NCI-H2196 (cell line): Measurements from ENCODE around the gene TRMT1.
A peak's percentile ranks its signal among the peaks of the same experiment; 100 is the strongest.
"Not testable (repeated sequence)": the region's sequence is repeated elsewhere in the genome, so short reads cannot be mapped to it uniquely, and the experiment has no call there.

ENCODE experiments used
- DNase-seq: peaks from one replicate; lab custom pipeline; 2025; ENCODE audit not compliant: unreplicated experiment; lab: John Stamatoyannopoulos, UW

Gene TRMT1

DNA sequence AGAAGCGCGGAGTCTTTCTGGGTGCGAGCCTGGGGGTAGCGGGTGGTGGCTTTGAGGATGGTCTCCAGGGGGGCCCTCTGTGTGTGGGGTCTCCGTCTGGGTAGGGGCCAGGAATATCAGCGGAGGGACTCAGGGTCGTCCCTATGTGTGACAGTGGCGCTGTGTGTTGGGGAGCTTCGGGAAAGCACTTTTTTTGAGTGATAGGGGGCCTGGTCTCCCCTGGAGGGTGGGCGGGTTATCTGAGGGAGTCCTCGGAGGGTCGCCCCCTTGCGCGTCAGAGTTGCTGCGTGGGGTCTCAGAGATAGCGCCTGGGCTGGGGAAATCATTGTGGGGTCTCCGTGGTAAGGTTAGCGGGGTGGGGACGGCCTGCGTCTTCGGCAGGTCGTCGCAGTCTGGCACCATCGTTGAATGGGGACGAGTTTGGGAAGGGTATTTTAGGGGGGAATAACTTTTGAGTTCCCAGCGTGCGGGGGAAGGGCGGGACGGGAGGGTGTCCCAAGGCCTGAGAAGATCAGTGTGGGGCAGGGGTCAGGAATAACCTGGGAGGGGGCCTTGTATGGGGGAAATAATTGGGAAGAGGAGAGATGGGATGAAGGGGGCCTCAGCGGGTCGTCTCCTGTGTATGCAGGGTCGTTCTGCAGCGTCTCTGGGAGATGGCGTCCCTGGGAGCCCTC is 34.5 kb upstream of the TRMT1 start:
- DNase-seq = no peak

DNA sequence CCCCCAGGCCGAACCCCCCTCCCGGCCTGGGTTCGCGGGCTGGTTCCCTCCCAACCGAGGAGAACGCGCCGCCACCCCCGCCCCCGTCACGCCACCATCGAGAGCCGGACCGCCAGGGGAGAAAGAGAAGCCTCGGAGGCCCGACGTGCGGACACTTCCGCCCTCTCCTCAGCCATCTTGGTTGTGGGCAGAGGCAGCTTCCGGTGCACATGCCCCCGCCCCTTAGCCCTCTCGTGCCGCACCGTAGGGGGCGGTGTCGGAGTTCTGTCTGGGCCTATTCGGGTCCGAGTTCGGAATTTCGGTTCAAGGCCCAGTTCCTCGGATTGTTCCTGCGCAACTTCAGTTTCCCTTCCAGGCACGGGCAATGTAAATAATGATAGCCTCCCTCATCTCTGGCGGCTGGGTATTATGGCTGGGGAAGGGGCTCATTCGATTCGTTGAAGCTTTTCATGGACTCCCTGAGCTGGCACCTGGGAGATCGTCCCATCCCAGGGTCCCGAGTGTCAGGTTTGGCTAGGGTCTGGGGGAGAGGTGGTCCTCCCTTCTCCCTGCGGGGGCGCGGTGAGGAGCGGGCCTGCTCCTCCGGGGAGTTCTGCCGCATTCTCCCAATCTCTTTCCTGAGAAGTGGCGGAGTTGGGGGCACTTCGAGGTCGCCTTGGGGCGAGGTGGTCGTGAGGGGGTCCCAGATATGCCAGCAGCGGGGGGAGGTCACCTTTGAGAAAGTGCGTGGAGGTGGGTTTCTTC is 33.8 kb upstream of the TRMT1 start, which contains the start of the genes IER2 and STX10:
Gene IER2 (plus strand): TSS at position 225 of the 744 bp plus-strand sequence. CDS start 2,776 bp downstream, outside the sequence.
Gene STX10 (minus strand): TSS at position 189 of the 744 bp plus-strand sequence. CDS start 202 bp downstream, outside the sequence.
- DNase-seq = peak; percentile 92

DNA sequence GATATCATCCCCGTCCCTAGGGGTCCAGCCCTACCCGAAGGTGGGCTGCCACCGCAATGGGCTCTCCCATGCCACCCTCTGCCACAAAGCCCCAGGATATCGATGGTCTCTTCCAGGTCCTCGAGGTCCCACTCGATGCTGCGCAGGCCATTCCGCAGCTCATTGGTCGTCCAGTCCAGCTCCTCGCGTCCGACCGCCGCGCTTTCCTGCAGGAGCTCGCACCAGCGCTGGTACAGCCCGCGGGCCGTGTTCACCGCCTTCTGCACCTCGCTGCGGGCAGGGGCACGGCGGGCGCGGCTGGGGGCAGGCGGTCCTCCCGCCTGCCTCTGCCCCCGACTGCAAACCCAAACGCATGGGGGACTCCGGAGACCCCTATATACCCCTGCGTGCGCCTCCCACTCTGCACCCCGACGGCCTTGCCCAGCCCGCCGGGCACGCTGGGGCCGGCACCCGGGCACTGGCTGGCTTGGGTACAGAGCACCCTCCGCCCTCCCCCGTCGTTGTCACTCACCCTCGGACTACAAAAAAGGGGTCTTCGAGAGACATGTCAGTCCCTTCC is 33.2 kb upstream of the TRMT1 start:
- DNase-seq = peak; percentile 23

- not testable (repeated sequence) for DNase-seq
These were observed 32.7 kb upstream of the TRMT1 start for GRCh38 chr19:13149173-13149627.

- DNase-seq = no peak
These were observed 30.4 kb upstream of the TRMT1 start for GRCh38 chr19:13146763-13147563.

- no peak for DNase-seq
These were observed 23.2 kb upstream of the TRMT1 start for GRCh38 chr19:13139633-13140311.

- no peak for DNase-seq
These were observed 22.3 kb upstream of the TRMT1 start for GRCh38 chr19:13138916-13139198.

DNA sequence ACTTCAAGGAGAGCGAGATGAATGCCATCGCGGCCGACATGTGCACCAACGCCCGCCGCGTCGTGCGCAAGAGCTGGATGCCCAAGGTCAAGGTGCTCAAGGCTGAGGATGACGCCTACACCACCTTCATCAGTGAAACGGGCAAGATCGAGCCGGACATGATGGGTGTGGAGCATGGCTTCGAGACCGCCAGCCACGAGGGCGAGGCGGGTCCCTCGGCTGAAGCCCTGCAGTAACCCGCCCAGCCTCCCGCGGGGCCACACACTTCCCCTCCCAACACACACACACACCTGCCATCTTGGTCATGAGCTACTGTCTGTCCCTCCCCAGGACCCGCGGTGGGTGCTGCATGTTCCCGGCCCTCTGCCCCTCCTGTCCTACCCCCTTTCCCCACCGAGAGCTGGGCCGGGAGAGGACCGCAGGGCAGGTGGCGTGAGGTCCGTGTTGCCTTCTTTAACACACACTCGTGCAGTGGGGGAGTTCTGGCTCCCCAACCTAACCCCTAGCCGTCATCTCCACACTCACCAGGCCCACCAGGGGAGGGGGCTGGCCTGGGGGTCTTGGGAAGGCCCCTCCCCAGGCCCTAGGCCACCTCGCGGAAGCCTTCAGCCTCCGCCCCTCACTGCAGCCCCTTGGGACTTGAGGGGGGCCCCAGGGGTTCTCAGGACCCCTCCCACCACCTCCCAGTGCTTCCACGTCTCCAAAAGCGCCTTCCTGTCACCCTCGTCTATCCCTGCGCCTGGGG is 21.8 kb upstream of the TRMT1 start:
- no peak for DNase-seq

GRCh38 chr19:13137290-13137794 is 20.8 kb upstream of the TRMT1 start:
- DNase-seq = no peak

DNA sequence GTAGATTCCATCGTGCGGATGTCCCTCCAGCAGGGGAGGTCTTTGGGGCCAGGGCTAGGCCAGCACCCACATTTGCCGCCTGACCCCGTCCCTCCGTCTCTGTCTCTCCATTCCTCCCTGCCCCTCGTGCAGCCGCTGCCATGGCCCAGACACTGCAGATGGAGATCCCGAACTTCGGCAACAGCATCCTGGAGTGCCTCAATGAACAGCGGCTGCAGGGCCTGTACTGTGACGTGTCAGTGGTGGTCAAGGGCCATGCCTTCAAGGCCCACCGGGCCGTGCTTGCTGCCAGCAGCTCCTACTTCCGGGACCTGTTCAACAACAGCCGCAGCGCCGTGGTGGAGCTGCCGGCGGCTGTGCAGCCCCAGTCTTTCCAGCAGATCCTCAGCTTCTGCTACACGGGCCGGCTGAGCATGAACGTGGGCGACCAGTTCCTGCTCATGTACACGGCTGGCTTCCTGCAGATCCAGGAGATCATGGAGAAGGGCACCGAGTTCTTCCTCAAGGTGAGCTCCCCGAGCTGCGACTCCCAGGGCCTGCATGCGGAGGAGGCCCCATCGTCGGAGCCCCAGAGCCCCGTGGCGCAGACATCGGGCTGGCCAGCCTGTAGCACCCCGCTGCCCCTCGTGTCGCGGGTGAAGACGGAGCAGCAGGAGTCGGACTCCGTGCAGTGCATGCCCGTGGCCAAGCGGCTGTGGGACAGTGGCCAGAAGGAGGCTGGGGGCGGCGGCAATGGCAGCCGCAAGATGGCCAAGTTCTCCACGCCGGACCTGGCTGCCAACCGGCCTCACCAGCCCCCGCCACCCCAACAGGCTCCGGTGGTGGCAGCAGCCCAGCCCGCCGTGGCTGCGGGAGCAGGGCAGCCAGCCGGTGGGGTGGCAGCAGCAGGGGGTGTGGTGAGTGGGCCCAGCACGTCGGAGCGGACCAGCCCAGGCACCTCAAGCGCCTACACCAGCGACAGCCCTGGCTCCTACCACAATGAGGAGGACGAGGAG is 18.8 kb upstream of the TRMT1 start:
- no peak for DNase-seq

DNA sequence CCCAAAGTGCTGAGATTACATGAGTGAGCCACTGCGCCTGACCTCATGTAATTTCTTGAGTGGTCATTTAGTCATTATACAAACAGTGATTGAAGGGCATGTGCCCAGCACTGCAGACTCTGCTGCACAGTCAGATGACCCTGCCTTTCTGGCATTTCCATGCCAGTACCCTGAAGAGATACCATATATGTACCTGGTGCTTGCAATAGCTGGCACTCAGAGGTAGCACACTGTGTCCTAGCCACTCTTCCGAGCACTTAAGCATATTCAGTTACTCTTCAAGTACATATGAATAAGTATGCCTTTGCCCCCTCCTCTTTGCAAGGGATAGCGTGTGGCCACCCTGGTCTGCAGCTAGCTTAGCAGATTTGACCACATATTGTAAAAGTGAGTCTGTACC is 18.1 kb upstream of the TRMT1 start:
- DNase-seq = no peak

- DNase-seq = no peak
These were observed 16.8 kb upstream of the TRMT1 start for GRCh38 chr19:13133241-13133870.

- no peak for DNase-seq
These were observed 16.1 kb upstream of the TRMT1 start for GRCh38 chr19:13132471-13133180.

DNA sequence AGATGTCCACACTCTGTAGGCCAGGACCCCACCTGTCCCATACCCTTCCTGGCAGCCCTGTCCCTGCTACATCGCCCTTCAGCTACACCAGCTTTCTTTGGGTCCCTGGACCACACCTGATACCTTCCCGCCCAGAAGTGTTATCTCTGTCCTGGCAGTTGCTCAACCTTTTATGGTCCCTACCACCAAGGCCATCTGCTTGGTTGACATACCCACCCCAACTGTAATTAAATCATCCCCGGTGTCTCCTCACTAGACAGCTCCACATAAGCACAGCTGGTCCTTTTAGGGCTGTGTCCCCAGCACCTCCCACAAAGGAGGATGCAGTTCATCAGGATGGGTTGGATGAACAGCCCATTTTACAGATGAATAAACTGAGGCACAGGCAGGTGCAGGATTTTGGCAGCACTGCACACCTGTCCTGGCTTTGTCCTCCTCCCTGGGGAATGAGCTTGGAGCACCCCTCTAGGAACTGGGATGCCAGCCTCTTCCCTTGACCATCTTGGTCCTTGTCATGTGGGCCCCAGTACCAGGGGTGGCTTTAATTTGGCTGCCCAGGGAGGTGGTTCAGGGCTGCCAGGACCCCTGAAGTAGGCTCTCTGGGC is 14.4 kb upstream of the TRMT1 start:
- DNase-seq = no peak

- DNase-seq = no peak
These were observed 12.8 kb upstream of the TRMT1 start for GRCh38 chr19:13129384-13129783.

GRCh38 chr19:13128583-13128982 is 12.0 kb upstream of the TRMT1 start:
- no peak for DNase-seq
